ENCODE measurements around the gene KLF12. TPM values are rescaled to one million over a fixed set of nuclear protein-coding genes. Genes with fewer than 3 reads are reported as not detected.

KLF12 gene
- total RNA-seq, 4 donors from 2014 or later: 4.1 to 17.7 (median 8.2) TPM

GRCh38 chr13:74114641-74115040 is 19.6 kb downstream of the KLF12 start:
- peaks cover 0 to 17% (median 5%) of the 10 kb centered on the region in 4 donors for H3K4me1 ChIP-seq
- H3K27ac ChIP-seq: no peak overlapping the region
- H3K27me3 ChIP-seq: no peaks in the 10 kb centered on the region
- DNase-seq: no peak
- peaks cover 0 to 3% (median 0%) of the 10 kb centered on the region in 4 donors for H3K36me3 ChIP-seq
- in situ Hi-C loops (cut with MboI; ENCODE audit: low pct_ligation_motif_present in 1 of 4, low pct_unique_long_range_greater_than_20kb in 1 of 4, low sequenced_read_pairs in 3 of 4) (no loop called here), intact Hi-C loops (cut with DNase I; ENCODE audit: low total_unique reads) (no loop called here)
- H3K4me3 ChIP-seq: no peak overlapping the region
- TF ChIP-seq POLR2AphosphoS5 (IDR thresholded peaks at IDR 0.05) (no peak), EP300 (IDR thresholded peaks at IDR 0.05; ENCODE audit: low read depth) (no peak), CTCF (IDR thresholded peaks at IDR 0.05) (no peak), POLR2A (IDR thresholded peaks at IDR 0.05) (no peak)
- 87 to 91% methylated on average over 5 of the region's 5 CpGs for WGBS, 2 donors (ENCODE audit: low coverage in 1 of 2)
- H3K9me3 ChIP-seq: peaks cover 12 to 13% of the 10 kb centered on the region in 2 donors

GRCh38 chr13:74114202-74114601 is 20.0 kb downstream of the KLF12 start:
- Histone ChIP-seq H3K9me3 (peaks cover 8 to 9% of the 10 kb centered on the region in 2 donors), H3K27me3 (no peaks in the 10 kb centered on the region), H3K4me1 (peaks cover 2 to 20% (median 7%) of the 10 kb centered on the region in 4 donors), H3K27ac (no peak overlapping the region), H3K36me3 (peaks cover 0 to under 1% (median 0%) of the 10 kb centered on the region in 4 donors), H3K4me3 (no peak overlapping the region)
- intact Hi-C loops (cut with DNase I; ENCODE audit: low total_unique reads) (no loop called here), in situ Hi-C loops (cut with MboI; ENCODE audit: low pct_ligation_motif_present in 1 of 4, low pct_unique_long_range_greater_than_20kb in 1 of 4, low sequenced_read_pairs in 3 of 4) (no loop called here)
- TF ChIP-seq POLR2AphosphoS5 (IDR thresholded peaks at IDR 0.05): no peak
- WGBS, 2 donors (ENCODE audit: low coverage in 1 of 2): 83 to 92% methylated on average over 1 of the region's 1 CpG
- DNase-seq: no peak

- Histone ChIP-seq H3K4me3 (no peak overlapping the region), H3K4me1 (peaks cover 4 to 20% (median 8%) of the 10 kb centered on the region in 4 donors), H3K27ac (no peak overlapping the region), H3K27me3 (no peaks in the 10 kb centered on the region), H3K9me3 (no peaks in the 10 kb centered on the region), H3K36me3 (no peaks in the 10 kb centered on the region)
- 57 to 59% methylated on average over 5 of the region's 5 CpGs for WGBS, 2 donors (ENCODE audit: low coverage in 1 of 2)
- no peak for DNase-seq
- no peak for TF ChIP-seq POLR2A (IDR thresholded peaks at IDR 0.05)
- no peak for TF ChIP-seq POLR2AphosphoS5 (IDR thresholded peaks at IDR 0.05)
- TF ChIP-seq CTCF (IDR thresholded peaks at IDR 0.05): no peak
- no peak for TF ChIP-seq EP300 (IDR thresholded peaks at IDR 0.05; ENCODE audit: low read depth)
- intact Hi-C loops (cut with DNase I; ENCODE audit: low total_unique reads): no loop called here
- in situ Hi-C loops (cut with MboI; ENCODE audit: low pct_ligation_motif_present in 1 of 4, low pct_unique_long_range_greater_than_20kb in 1 of 4, low sequenced_read_pairs in 3 of 4): no loop called here
Observed at GRCh38 chr13:74111901-74112824, 22.0 kb downstream of the KLF12 start.

GRCh38 chr13:74111399-74111798 is 22.8 kb downstream of the KLF12 start:
- Histone ChIP-seq H3K27me3 (no peaks in the 10 kb centered on the region), H3K36me3 (no peaks in the 10 kb centered on the region), H3K4me1 (peaks cover 4 to 20% (median 8%) of the 10 kb centered on the region in 4 donors), H3K27ac (no peak overlapping the region), H3K4me3 (no peak overlapping the region), H3K9me3 (no peaks in the 10 kb centered on the region)
- in situ Hi-C loops (cut with MboI; ENCODE audit: low pct_ligation_motif_present in 1 of 4, low pct_unique_long_range_greater_than_20kb in 1 of 4, low sequenced_read_pairs in 3 of 4) (no loop called here), intact Hi-C loops (cut with DNase I; ENCODE audit: low total_unique reads) (no loop called here)
- TF ChIP-seq POLR2AphosphoS5 (IDR thresholded peaks at IDR 0.05) (no peak), EP300 (IDR thresholded peaks at IDR 0.05; ENCODE audit: low read depth) (no peak), CTCF (IDR thresholded peaks at IDR 0.05) (no peak), POLR2A (IDR thresholded peaks at IDR 0.05) (no peak)
- no peak for DNase-seq

All from transverse colon (tissue), 4 donors.